Prostate gland (tissue), 1 donor: ENCODE results near the gene ZNF277.

Experiments
- POLR2A ChIP-seq: fragments of 450-650 bp; IDR thresholded peaks from one replicate; pipeline ENCODE4 v1.6.1; 2016; ENCODE audit warnings: antibody characterized with exemption, mild to moderate bottlenecking
- POLR2AphosphoS5 ChIP-seq: sonication (generic); formaldehyde crosslinking; IDR thresholded peaks from one replicate; pipeline ENCODE4 v1.6.1; 2017; ENCODE audit warnings: antibody characterized with exemption

GRCh38 chr7:112290065-112290464 lies 83.6 kb downstream of the ZNF277 start:
- TF ChIP-seq POLR2AphosphoS5 (no peak), POLR2A (no peak)
